Gastroesophageal sphincter (tissue), 4 donors: ENCODE measurements around the gene PAM. TPM values are rescaled to one million over a fixed set of nuclear protein-coding genes. Genes with fewer than 3 reads are reported as not detected.

Experiments
- ATAC-seq: fragments of 150-250 bp; one replicate; pipeline ENCODE4 v1.9.1; 2016; ENCODE audit warnings: mild to moderate bottlenecking, moderate library complexity
- H3K27ac ChIP-seq, 4 donors: fragments of 200-600 bp; sonication (generic) in 3 of 4; 1 replicate in 3 of 4; 2 replicates in 1 of 4; pipeline ENCODE4 v1.5.1; 2016 to 2019
- H3K27me3 ChIP-seq: fragments of 200-600 bp; sonication (generic); one replicate; pipeline ENCODE4 v1.5.1; 2019
- H3K36me3 ChIP-seq, 2 donors: fragments of 200-600 bp; sonication (generic); one replicate each; pipeline ENCODE4 v1.5.1; 2019; ENCODE audit warnings: control low read depth in 1 of 2
- H3K4me1 ChIP-seq, 3 donors: fragments of 200-600 bp; sonication (generic); 1 replicate in 2 of 3; 2 replicates in 1 of 3; pipeline ENCODE4 v1.5.1; 2016 to 2019; ENCODE audit warnings: control low read depth in 2 of 3
- H3K4me3 ChIP-seq, 2 donors: fragments of 200-600 bp; sonication (generic); one replicate each; pipeline ENCODE4 v1.5.1; 2019; ENCODE audit warnings: mild to moderate bottlenecking in 1 of 2, moderate library complexity in 1 of 2
- H3K9me3 ChIP-seq, 3 donors: fragments of 200-600 bp; sonication (generic); one replicate each; pipeline ENCODE4 v1.5.1; 2017 to 2019; ENCODE audit warnings: control low read depth in 2 of 3
- EP300 ChIP-seq: sonication (generic); formaldehyde crosslinking; IDR thresholded peaks from one replicate; pipeline ENCODE4 v1.6.1; 2017; ENCODE audit warnings: antibody characterized with exemption, mild to moderate bottlenecking
- POLR2A ChIP-seq, 2 donors: fragments of 450-650 bp; IDR thresholded peaks; one replicate each; pipeline ENCODE4 v1.6.1; 2017; ENCODE audit warnings: antibody characterized with exemption in 2 of 2, mild to moderate bottlenecking in 2 of 2, moderate library complexity in 1 of 2
- POLR2AphosphoS5 ChIP-seq: sonication (generic); formaldehyde crosslinking; IDR thresholded peaks from one replicate; pipeline ENCODE4 v1.6.1; 2017; ENCODE audit warnings: antibody characterized with exemption
- WGBS, 2 donors: methylation state at CpG; one replicate each; pipeline ENCODE4 v1.1.5; 2018; ENCODE audit warnings: low coverage in 1 of 2; 5-methylcytosine and 5-hydroxymethylcytosine counted together
- total RNA-seq, 4 donors: library from RNA; depleted of rRNA; stranded (reverse); fragments of >200 nt; gene quantifications; one replicate each; pipeline ENCODE4 v1.1.0, GENCODE V29; 2016
- TF ChIP-seq, protein P1 (sequence below), 4 experiments: fragments of 200-600 bp in 2 of 4; fragments of 450-650 bp in 2 of 4; sonication (generic) in 1 of 4; IDR thresholded peaks; one replicate each; pipeline ENCODE4 v1.5.1; 2017 to 2019; ENCODE audit warnings: antibody characterized with exemption in 4 of 4, mild to moderate bottlenecking in 2 of 4, moderate library complexity in 2 of 4

PAM gene
- total RNA-seq, 4 donors from 2014 or later, result 247 to 404 (median 311) TPM

DNA sequence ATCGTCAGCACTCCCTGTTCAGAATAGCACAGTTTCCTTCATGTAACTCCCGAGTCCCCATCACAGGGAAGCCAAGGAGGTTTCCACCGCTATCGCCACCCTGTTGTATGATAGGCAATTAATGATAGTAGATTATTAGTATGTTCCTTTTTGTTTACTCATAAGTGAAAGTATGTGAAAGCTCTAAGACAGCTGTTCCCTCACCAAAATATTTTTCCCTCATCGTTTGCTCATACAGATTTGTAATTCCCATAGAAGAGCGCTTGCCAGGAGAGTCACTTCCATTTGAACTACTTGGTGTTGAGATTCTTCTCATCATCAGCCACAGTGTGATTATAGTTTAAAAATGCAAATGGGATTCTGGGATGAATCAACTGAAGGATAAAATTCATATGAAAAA lies 140.9 kb downstream of the PAM start:
- Histone ChIP-seq H3K4me1 (no peaks in the 10 kb centered on the region), H3K27ac (no peak overlapping the region), H3K9me3 (no peaks in the 10 kb centered on the region), H3K36me3 (no peaks in the 10 kb centered on the region), H3K4me3 (no peak overlapping the region), H3K27me3 (no peaks in the 10 kb centered on the region)
- ATAC-seq, result no peak
- TF ChIP-seq, protein P1, sequence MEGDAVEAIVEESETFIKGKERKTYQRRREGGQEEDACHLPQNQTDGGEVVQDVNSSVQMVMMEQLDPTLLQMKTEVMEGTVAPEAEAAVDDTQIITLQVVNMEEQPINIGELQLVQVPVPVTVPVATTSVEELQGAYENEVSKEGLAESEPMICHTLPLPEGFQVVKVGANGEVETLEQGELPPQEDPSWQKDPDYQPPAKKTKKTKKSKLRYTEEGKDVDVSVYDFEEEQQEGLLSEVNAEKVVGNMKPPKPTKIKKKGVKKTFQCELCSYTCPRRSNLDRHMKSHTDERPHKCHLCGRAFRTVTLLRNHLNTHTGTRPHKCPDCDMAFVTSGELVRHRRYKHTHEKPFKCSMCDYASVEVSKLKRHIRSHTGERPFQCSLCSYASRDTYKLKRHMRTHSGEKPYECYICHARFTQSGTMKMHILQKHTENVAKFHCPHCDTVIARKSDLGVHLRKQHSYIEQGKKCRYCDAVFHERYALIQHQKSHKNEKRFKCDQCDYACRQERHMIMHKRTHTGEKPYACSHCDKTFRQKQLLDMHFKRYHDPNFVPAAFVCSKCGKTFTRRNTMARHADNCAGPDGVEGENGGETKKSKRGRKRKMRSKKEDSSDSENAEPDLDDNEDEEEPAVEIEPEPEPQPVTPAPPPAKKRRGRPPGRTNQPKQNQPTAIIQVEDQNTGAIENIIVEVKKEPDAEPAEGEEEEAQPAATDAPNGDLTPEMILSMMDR (IDR thresholded peaks at IDR 0.05), result no peak
- TF ChIP-seq POLR2AphosphoS5 (no peak), EP300 (no peak), POLR2A (IDR thresholded peaks at IDR 0.05) (no peak)
- WGBS, 2 donors, result 94 to 97% methylated on average over 4 to 6 of the region's 6 CpGs

DNA sequence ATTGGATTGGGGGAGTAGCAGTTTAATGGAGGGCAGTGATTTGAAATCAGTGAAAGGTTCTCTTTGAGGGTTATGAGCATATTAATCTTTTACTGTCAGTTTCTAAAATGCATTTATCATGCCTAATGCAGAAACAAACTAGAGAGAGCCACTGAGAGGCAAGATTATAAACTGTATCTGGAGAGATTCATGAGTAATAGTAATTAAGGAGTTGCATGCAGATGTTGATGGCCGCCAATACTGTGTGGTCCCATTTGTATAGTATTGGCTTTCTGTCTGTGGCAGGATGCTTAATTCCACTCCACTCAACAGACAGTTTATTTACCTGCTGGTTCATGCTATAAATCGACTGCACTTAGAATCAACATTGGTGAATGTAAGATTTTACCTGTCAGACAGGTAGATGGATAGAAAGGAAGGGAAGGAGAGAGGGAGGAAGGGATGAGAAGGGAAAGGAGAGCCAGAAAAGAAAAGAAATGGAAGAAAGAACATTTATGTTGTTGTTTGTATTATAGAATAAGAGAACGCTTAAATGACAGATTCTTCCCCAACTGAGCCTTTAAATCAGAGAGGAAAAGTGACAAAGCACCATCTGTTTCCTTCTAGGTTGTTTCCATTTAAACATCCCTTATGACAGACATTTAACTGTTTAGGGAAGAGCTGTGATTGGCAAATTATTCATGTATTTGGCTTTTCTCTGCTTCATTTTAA lies 146.5 kb downstream of the PAM start:
- Histone ChIP-seq H3K9me3 (no peaks in the 10 kb centered on the region), H3K27me3 (no peaks in the 10 kb centered on the region), H3K4me1 (peaks cover 0 to 11% (median 0%) of the 10 kb centered on the region in 3 donors), H3K27ac (no peak overlapping the region), H3K36me3 (no peaks in the 10 kb centered on the region), H3K4me3 (no peak overlapping the region)
- ATAC-seq, result no peak
- WGBS, 2 donors, result 70 to 81% methylated on average over 3 of the region's 3 CpGs
- no peak for TF ChIP-seq POLR2AphosphoS5
- TF ChIP-seq EP300, result no peak
- no peak for TF ChIP-seq POLR2A (IDR thresholded peaks at IDR 0.05)
- TF ChIP-seq, protein P1 (IDR thresholded peaks at IDR 0.05), result no peak

DNA sequence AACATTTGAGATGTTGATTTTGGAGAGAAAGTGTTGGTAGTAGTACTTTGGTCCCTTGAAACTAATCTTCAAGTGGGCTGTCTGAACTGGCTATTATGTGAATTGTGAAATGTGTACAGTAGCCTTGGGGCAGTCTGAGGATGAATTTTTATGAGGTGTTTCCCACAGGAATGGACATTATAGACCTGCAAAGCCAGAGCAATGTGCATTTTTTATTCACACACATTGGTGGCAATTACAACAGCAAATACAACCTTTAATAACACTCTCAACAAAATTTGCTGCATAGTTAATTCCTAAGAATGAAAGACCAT lies 147.0 kb downstream of the PAM start:
- no peak overlapping the region for H3K4me3 ChIP-seq
- no peak for TF ChIP-seq EP300
- H3K27ac ChIP-seq, result no peak overlapping the region
- no peak for ATAC-seq
- no peaks in the 10 kb centered on the region for H3K36me3 ChIP-seq
- no peaks in the 10 kb centered on the region for H3K27me3 ChIP-seq
- H3K4me1 ChIP-seq, result peaks cover 0 to 11% (median 0%) of the 10 kb centered on the region in 3 donors
- H3K9me3 ChIP-seq, result no peaks in the 10 kb centered on the region

DNA sequence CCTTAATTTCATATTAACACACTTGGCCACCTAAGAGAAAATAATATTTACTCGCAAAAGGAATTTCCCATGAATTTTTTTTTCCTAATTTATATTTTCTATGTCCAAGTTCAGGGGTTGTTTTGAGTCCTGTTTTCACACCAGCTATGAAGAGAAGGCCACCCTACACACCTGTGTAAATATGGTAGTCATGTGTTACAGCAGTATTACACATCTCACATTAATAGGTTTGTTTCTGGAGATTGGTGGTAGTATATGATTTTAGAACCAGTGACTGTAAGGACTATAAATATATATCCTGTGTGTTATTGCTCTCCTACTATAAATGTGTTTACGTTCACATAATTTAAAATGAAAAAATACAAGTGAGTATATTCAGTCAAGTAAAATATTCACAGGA lies 147.5 kb downstream of the PAM start:
- Histone ChIP-seq H3K4me1 (peaks cover 0 to 11% (median 0%) of the 10 kb centered on the region in 3 donors), H3K36me3 (no peaks in the 10 kb centered on the region), H3K27me3 (no peaks in the 10 kb centered on the region), H3K27ac (no peak overlapping the region), H3K4me3 (no peak overlapping the region), H3K9me3 (no peaks in the 10 kb centered on the region)
- no peak for ATAC-seq
- TF ChIP-seq EP300, result no peak
- TF ChIP-seq, protein P1 (IDR thresholded peaks at IDR 0.05), result no peak
- TF ChIP-seq POLR2AphosphoS5, result no peak
- 90 to 91% methylated on average over 2 of the region's 2 CpGs for WGBS, 2 donors

DNA sequence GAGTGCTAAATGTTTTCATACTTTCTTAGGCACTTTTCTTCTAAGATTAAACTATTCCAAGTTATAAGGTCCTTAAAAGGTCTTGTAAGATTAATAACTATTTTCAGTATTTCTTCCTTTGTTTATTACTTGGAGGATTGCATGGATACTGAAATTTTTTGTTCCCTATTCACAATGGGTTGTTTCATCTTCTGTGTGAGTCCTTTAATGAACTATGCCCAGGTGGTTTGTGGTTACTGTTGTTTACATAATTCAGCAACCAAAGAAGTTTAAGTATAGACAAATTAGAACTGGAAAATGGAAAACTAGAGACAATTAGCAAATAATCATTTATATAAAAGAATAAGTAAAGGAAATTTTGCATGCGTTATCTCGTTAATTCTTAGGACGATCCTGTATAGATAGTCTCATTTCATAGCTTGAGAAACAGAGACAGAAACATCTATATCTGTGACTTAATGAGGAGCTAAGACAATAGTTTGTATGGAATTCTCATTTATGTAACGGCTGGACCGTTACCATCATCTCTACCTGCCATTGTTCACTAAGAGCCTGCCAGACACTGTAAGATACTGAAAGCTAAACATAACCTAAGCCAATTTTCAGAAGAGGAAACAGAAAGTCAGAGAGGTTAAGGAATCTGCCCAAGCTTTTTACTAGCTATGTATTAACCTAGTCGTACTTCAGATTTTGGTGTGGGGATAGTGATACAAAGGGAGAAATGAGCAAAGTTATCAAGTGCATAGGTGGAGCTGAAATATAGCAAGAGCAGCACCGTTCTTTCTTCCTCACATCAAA lies 148.2 kb downstream of the PAM start:
- Histone ChIP-seq H3K27ac (no peak overlapping the region), H3K4me3 (no peak overlapping the region), H3K36me3 (no peaks in the 10 kb centered on the region), H3K27me3 (no peaks in the 10 kb centered on the region), H3K4me1 (peaks cover 0 to 11% (median 0%) of the 10 kb centered on the region in 3 donors), H3K9me3 (no peaks in the 10 kb centered on the region)
- ATAC-seq, result no peak
- WGBS, 2 donors, result 65 to 85% methylated on average over 7 of the region's 7 CpGs
- TF ChIP-seq POLR2A (IDR thresholded peaks at IDR 0.05), result no peak
- TF ChIP-seq POLR2AphosphoS5, result no peak
- TF ChIP-seq, protein P1 (IDR thresholded peaks at IDR 0.05), result no peak
- no peak for TF ChIP-seq EP300
